ENCODE measurements around the gene CADPS. TPM values are rescaled to one million over a fixed set of nuclear protein-coding genes. Genes with fewer than 3 reads are reported as not detected.

CADPS gene
- total RNA-seq, 1 experiment from 2014 or later = not detected

- H3K4me1 Mint-ChIP-seq (ENCODE audit: low read depth, unreplicated experiment) = peaks cover 8% of the 10 kb centered on the region
- no peak for DNase-seq
- peaks cover 13% of the 10 kb centered on the region for H3K27me3 Mint-ChIP-seq (ENCODE audit: unreplicated experiment)
- H3K4me3 Mint-ChIP-seq (ENCODE audit: low read depth, unreplicated experiment) = no peak overlapping the region
- no peak overlapping the region for H3K27ac Mint-ChIP-seq (ENCODE audit: unreplicated experiment)
- no peaks in the 10 kb centered on the region for H3K36me3 Mint-ChIP-seq (ENCODE audit: insufficient read depth, unreplicated experiment)
- intact Hi-C loops (cut with micrococcal nuclease; ENCODE audit: unreplicated experiment) = no loop called here
- no peak for TF ChIP-seq CTCF (IDR thresholded peaks at IDR 0.05; ENCODE audit: unreplicated experiment)
- no TSS peak for BruUV-seq (replicated peaks)
- no peaks in the 10 kb centered on the region for H3K9me3 Mint-ChIP-seq (ENCODE audit: low read depth, unreplicated experiment)
- CTCF ChIA-PET = no interaction called here
Observed at GRCh38 chr3:62832553-62832952, 42.7 kb downstream of the CADPS start.

- H3K36me3 Mint-ChIP-seq (ENCODE audit: insufficient read depth, unreplicated experiment) = no peaks in the 10 kb centered on the region
- H3K4me1 Mint-ChIP-seq (ENCODE audit: low read depth, unreplicated experiment) = peaks cover 4% of the 10 kb centered on the region
- no peak for DNase-seq
- H3K27me3 Mint-ChIP-seq (ENCODE audit: unreplicated experiment) = peaks cover 23% of the 10 kb centered on the region
- CTCF ChIA-PET = interaction anchor here (0.9 kb wide), 1 partner anchor 103 kb away, joined by 8 read pairs; no protein-coding TSS in a partner anchor
- no peaks in the 10 kb centered on the region for H3K9me3 Mint-ChIP-seq (ENCODE audit: low read depth, unreplicated experiment)
- TF ChIP-seq CTCF (IDR thresholded peaks at IDR 0.05; ENCODE audit: unreplicated experiment) = no peak
- H3K4me3 Mint-ChIP-seq (ENCODE audit: low read depth, unreplicated experiment) = no peak overlapping the region
- no TSS peak for BruUV-seq (replicated peaks)
- no peak overlapping the region for H3K27ac Mint-ChIP-seq (ENCODE audit: unreplicated experiment)
- intact Hi-C loops (cut with micrococcal nuclease; ENCODE audit: unreplicated experiment) = no loop called here
Observed at GRCh38 chr3:62830727-62831322, 44.4 kb downstream of the CADPS start.

- BruUV-seq (replicated peaks) = no TSS peak
- intact Hi-C loops (cut with micrococcal nuclease; ENCODE audit: unreplicated experiment) = no loop called here
Observed at GRCh38 chr3:62827550-62827949, 47.7 kb downstream of the CADPS start.

GRCh38 chr3:62824965-62825592 is 50.1 kb downstream of the CADPS start:
- Mint-ChIP-seq H3K27me3 (ENCODE audit: unreplicated experiment) (peaks cover 14% of the 10 kb centered on the region), H3K9me3 (ENCODE audit: low read depth, unreplicated experiment) (no peaks in the 10 kb centered on the region), H3K4me3 (ENCODE audit: low read depth, unreplicated experiment) (no peak overlapping the region), H3K27ac (ENCODE audit: unreplicated experiment) (no peak overlapping the region), H3K4me1 (ENCODE audit: low read depth, unreplicated experiment) (no peaks in the 10 kb centered on the region), H3K36me3 (ENCODE audit: insufficient read depth, unreplicated experiment) (no peaks in the 10 kb centered on the region)
- intact Hi-C loops (cut with micrococcal nuclease; ENCODE audit: unreplicated experiment) = no loop called here
- no peak for TF ChIP-seq CTCF (IDR thresholded peaks at IDR 0.05; ENCODE audit: unreplicated experiment)
- no TSS peak for BruUV-seq (replicated peaks)
- CTCF ChIA-PET = no interaction called here
- no peak for DNase-seq

More at GRCh38 chr3:62827550-62827949, 47.7 kb downstream of the CADPS start:
- H3K27ac Mint-ChIP-seq (ENCODE audit: unreplicated experiment) = no peak overlapping the region
- CTCF ChIA-PET = no interaction called here
- no peak for DNase-seq
- TF ChIP-seq CTCF (IDR thresholded peaks at IDR 0.05; ENCODE audit: unreplicated experiment) = no peak
- H3K27me3 Mint-ChIP-seq (ENCODE audit: unreplicated experiment) = peaks cover 27% of the 10 kb centered on the region
- H3K36me3 Mint-ChIP-seq (ENCODE audit: insufficient read depth, unreplicated experiment) = no peaks in the 10 kb centered on the region
- no peak overlapping the region for H3K4me3 Mint-ChIP-seq (ENCODE audit: low read depth, unreplicated experiment)
- no peaks in the 10 kb centered on the region for H3K9me3 Mint-ChIP-seq (ENCODE audit: low read depth, unreplicated experiment)
- no peaks in the 10 kb centered on the region for H3K4me1 Mint-ChIP-seq (ENCODE audit: low read depth, unreplicated experiment)
